Activated T-cell treated with anti-CD3 and anti-CD28 coated beads, Interleukin-2, amount 50 U/mL, for 1 hour (primary cell): Measurements from ENCODE around the gene C11orf91.
"Not testable (repeated sequence)": the region's sequence is repeated elsewhere in the genome, so short reads cannot be mapped to it uniquely, and the experiment has no call there.

Source experiments
- DNase-seq: peaks from one replicate; pipeline ENCODE4 v3.0.0-alpha.2; 2020

C11orf91 gene

GRCh38 chr11:33721426-33721825, 20.8 kb upstream of the C11orf91 start:
- no peak for DNase-seq

- no peak for DNase-seq
Measured at GRCh38 chr11:33719587-33719986, 19.0 kb upstream of the C11orf91 start.

- no peak for DNase-seq
Measured at GRCh38 chr11:33718440-33718839, 17.8 kb upstream of the C11orf91 start.

GRCh38 chr11:33716243-33716642, 15.6 kb upstream of the C11orf91 start:
- DNase-seq: no peak

GRCh38 chr11:33713856-33714398, 13.3 kb upstream of the C11orf91 start:
- DNase-seq: no peak

GRCh38 chr11:33713151-33713855, 12.7 kb upstream of the C11orf91 start:
- DNase-seq: no peak

GRCh38 chr11:33712436-33712835, 11.8 kb upstream of the C11orf91 start:
- DNase-seq: no peak

- DNase-seq: no peak
Measured at GRCh38 chr11:33709466-33709865, 8.8 kb upstream of the C11orf91 start.

- no peak for DNase-seq
Measured at GRCh38 chr11:33708985-33709384, 8.4 kb upstream of the C11orf91 start.

GRCh38 chr11:33707831-33708230, 7.2 kb upstream of the C11orf91 start:
- not testable (repeated sequence) for DNase-seq

- DNase-seq: no peak
Measured at GRCh38 chr11:33706966-33707365, 6.3 kb upstream of the C11orf91 start.

- DNase-seq: no peak
Measured at GRCh38 chr11:33706546-33706945, 5.9 kb upstream of the C11orf91 start.

GRCh38 chr11:33704240-33705002, 3.8 kb upstream of the C11orf91 start:
- no peak for DNase-seq

GRCh38 chr11:33703788-33704187, 3.2 kb upstream of the C11orf91 start:
- DNase-seq: no peak

- no peak for DNase-seq
Measured at GRCh38 chr11:33703234-33703633, 2.6 kb upstream of the C11orf91 start.

- DNase-seq: no peak
Measured at GRCh38 chr11:33701302-33702230, 940 bp upstream of the C11orf91 start.

GRCh38 chr11:33700063-33700501, 544 bp downstream of the C11orf91 start:
- no peak for DNase-seq

GRCh38 chr11:33699515-33700062, 1.0 kb downstream of the C11orf91 start:
- no peak for DNase-seq

GRCh38 chr11:33698921-33699320, 1.7 kb downstream of the C11orf91 start:
- DNase-seq: no peak

- DNase-seq: no peak
Measured at GRCh38 chr11:33697997-33698396, 2.6 kb downstream of the C11orf91 start.

- DNase-seq: no peak
Measured at GRCh38 chr11:33696931-33697638, 3.5 kb downstream of the C11orf91 start.

- no peak for DNase-seq
Measured at GRCh38 chr11:33696411-33696810, 4.2 kb downstream of the C11orf91 start.
